HG02798 (cell line): Measurements from ENCODE around the gene LYZL1.
"Not testable (repeated sequence)": the region's sequence is repeated elsewhere in the genome, so short reads cannot be mapped to it uniquely, and the experiment has no call there.

Source experiments
- ATAC-seq: cut with Tn5 transposase; IDR thresholded peaks from one replicate; pipeline ENCODE4 v1.9.1; 2021; ENCODE audit warnings: mild to moderate bottlenecking; ENCODE audit not compliant: unreplicated experiment, poor library complexity

LYZL1 gene

GRCh38 chr10:29326886-29327745 lies 38.2 kb downstream of the LYZL1 start:
- no peak for ATAC-seq

DNA sequence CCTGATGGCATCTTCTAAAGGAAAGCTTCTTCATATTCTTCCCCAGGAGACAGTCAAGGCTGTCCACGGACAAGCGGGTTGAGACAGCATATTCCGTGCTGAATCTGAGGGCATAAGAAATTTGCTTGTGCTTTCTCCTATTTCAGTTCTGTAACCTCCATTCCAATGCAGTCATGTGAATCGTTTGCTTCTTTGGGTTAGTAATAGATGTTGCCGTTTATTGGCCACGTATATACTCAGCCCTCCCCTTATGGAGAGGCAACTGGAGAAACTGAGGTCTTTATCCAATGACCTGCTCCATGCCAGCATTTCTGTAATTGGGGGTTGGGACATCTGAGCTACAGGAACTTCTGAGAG lies 38.9 kb downstream of the LYZL1 start:
- no peak for ATAC-seq

DNA sequence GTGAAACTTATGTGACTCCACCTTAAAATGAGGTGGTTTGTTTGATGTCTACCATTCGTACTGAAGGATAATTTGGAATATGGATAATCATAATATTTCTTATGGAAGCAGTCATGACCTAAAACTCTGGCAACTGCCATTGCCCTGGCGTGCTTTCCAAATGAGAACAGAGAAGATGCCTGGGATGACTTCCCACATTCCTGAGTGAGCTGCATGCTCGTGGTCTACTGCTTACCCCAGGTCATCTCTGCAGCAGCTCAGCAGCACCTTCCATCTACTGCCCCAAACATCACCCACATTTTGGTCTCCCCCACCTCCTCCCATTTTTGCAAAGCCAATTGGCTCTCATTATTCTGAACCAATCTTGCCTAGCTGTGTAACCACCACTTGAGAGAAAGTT lies 40.1 kb downstream of the LYZL1 start:
- ATAC-seq = no peak

- ATAC-seq = no peak
These were observed 40.5 kb downstream of the LYZL1 start for GRCh38 chr10:29329420-29329819.

- no peak for ATAC-seq
These were observed 43.3 kb downstream of the LYZL1 start for GRCh38 chr10:29332061-29332760.

DNA sequence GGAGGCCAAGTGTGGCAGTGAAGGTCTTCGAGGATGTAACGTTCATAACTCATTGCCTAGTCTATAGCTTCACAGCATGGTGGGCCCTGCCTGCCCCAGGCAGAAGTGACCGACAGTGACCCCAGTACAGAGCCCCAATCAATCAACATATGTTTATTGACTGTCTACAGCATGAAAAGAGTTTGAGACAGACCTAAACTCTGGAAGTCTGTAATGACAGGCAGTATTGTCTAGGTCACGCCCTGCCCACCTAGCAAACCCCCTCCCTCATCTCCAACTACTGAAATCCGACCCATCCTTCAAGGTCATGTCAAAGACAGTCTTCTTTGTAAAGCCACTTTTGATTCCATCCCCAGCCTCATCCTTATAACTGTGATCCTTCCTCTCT lies 43.9 kb downstream of the LYZL1 start:
- no peak for ATAC-seq

DNA sequence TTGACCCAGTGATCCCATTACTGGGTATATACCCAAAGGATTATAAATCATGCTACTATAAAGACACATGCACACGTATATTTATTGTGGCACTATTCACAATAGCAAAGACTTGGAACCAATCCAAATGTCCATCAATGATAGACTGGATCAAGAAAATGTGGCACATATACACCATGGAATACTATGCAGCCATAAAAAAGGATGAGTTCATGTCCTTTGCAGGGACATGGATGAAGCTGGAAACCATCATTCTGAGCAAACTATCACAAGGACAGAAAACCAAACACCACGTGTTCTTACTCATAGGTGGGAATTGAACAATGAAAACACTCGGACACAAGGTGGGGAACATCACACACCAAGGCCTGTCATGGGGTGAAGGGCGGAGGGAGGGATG lies 48.7 kb downstream of the LYZL1 start:
- not testable (repeated sequence) for ATAC-seq

GRCh38 chr10:29343607-29344038 lies 54.8 kb downstream of the LYZL1 start:
- no peak for ATAC-seq

- no peak for ATAC-seq
These were observed 55.4 kb downstream of the LYZL1 start for GRCh38 chr10:29344073-29344820.

- no peak for ATAC-seq
These were observed 56.5 kb downstream of the LYZL1 start for GRCh38 chr10:29345144-29345909.

DNA sequence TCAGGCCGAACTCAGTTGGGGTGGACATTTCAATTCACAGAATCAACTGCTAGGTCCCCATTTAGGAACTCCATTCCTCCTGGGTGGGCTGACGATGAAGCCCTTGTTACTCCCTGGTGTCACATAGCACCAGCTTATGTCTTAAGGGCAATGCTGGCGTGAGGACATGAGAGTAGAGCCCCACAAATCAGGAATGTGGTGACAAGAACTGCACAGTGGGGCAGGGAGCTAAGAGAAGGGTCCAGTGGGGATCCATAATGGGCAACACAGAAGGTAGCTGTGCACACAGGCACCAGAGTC lies 57.0 kb downstream of the LYZL1 start:
- ATAC-seq = no peak

- no peak for ATAC-seq
These were observed 57.6 kb downstream of the LYZL1 start for GRCh38 chr10:29346296-29347001.

DNA sequence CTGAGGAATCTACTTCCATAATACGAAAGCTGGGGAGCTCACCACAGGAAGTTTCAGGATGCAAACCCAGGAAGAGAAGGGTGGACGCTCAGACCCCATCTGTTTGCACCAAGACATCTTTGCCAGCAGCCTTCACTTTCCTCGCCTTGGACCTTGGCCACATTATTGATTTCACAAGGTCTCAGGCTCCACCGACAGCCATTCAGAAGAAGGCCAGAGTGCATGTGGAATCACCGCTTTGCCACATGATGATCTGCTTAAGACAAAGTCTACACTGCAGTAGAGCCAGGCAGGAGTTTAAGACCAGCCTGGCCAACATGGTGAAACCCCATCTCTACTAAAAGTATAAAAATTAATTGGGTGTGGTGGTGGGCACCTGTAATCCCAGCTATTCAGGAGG lies 60.0 kb downstream of the LYZL1 start:
- no peak for ATAC-seq

DNA sequence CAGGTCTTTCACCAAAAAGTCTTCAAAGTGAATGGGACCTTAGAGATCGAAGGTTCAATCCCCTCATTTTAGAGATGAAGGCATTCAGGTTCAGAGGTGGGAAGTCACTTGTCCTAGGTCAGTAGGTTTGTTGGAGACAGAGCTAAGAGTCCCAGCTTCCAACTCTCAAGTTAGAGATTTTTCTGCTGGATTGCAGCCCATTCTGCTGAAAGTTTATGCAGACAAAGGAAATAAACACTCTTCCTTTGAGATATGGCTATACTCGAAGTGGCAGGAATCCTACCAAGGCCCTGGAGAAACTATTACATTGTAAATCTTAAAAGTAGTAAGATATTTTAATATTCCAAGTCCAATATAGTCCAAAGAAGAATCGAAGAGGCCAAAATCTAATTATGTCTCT lies 64.4 kb downstream of the LYZL1 start:
- no peak for ATAC-seq

DNA sequence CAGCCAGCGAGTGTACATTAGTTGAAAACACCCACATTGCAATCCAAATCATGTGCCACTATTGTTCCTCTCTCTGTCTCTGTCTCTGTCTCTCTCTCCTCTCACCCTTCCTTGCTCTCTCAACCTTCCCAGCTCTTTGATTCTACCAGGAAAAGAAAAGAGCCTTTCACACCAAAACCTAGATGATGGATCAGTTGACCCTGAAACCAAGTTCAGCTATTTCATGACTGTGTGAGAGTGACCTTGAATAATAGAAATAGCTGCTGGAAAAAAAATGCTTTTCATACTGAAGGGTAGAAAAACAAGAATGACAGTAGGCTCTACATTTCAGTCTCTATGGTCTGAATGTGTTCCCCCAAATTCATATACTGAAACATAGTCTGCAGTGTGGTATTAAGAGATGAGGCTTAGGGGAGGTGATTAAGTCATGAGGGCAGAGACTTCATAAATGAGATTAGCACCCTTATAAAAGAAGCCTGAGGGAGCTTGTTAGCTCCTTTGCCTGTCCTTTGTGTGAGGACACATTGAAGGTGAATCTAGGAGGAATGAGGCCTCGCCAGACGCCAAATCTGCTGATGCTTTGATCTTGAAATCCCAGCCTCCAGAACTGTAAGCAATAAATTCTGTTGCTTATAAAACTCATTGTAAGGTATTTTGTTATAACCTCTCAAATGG lies 65.2 kb downstream of the LYZL1 start:
- no peak for ATAC-seq

GRCh38 chr10:29355411-29355991 lies 66.6 kb downstream of the LYZL1 start:
- ATAC-seq = no peak

GRCh38 chr10:29356931-29357330 lies 68.1 kb downstream of the LYZL1 start:
- ATAC-seq = no peak

DNA sequence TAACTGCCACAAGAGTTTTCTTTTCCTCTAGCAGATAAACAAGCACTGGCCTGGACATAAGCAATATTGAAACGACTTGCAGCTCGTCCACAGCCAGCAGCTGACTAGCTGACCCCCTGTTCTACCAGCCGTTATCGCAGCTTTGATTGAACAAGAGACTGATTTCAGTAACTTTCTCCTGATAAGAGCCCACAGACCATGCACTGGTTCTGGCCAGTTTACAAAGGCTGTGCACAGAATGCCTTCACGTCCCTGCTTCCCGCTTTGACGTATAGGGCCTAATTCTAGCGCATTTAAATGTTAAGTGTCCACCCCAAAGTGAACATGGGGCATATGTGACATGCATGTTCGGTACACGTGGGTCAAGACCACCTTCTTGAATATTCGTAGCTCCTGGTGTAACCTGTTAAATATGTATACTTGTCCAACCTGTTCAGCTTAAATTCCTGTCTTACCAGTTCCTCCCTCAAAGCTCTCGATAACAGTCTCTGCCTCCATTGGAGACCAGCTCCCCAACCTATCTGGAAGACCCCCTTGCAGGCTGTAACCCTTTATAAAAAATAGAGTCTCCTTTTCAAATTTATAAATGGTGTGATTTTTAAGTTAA lies 69.2 kb downstream of the LYZL1 start:
- no peak for ATAC-seq
